Ovary (tissue), 3 donors: ENCODE results near the gene ABCF3.

Source experiments
- EP300 ChIP-seq: sonication (generic); formaldehyde crosslinking; IDR thresholded peaks from one replicate; pipeline ENCODE4 v1.6.1; 2017; ENCODE audit warnings: antibody characterized with exemption
- POLR2A ChIP-seq: fragments of 450-650 bp; IDR thresholded peaks from one replicate; pipeline ENCODE4 v1.6.1; 2017; ENCODE audit warnings: antibody characterized with exemption, mild to moderate bottlenecking, moderate library complexity
- TF ChIP-seq, protein P1 (sequence below), 3 donors: fragments of 450-650 bp in 2 of 3; fragments of 200-600 bp in 1 of 3; IDR thresholded peaks; one replicate each; pipeline versions ENCODE4 v1.5.1 to v1.8.0; 2016 to 2022; ENCODE audit warnings: antibody characterized with exemption in 3 of 3, mild to moderate bottlenecking in 1 of 3
- donor health status: DM: no; HTN: no; CAD: no.

- TF ChIP-seq, protein P1, sequence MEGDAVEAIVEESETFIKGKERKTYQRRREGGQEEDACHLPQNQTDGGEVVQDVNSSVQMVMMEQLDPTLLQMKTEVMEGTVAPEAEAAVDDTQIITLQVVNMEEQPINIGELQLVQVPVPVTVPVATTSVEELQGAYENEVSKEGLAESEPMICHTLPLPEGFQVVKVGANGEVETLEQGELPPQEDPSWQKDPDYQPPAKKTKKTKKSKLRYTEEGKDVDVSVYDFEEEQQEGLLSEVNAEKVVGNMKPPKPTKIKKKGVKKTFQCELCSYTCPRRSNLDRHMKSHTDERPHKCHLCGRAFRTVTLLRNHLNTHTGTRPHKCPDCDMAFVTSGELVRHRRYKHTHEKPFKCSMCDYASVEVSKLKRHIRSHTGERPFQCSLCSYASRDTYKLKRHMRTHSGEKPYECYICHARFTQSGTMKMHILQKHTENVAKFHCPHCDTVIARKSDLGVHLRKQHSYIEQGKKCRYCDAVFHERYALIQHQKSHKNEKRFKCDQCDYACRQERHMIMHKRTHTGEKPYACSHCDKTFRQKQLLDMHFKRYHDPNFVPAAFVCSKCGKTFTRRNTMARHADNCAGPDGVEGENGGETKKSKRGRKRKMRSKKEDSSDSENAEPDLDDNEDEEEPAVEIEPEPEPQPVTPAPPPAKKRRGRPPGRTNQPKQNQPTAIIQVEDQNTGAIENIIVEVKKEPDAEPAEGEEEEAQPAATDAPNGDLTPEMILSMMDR (IDR thresholded peaks at IDR 0.05) = no peak
- TF ChIP-seq POLR2A (no peak), EP300 (no peak)
Measured at GRCh38 chr3:184239221-184239620, 53.2 kb downstream of the ABCF3 start.
